ENCODE measurements around the gene EGFL7. TPM values are rescaled to one million over a fixed set of nuclear protein-coding genes. Genes with fewer than 3 reads are reported as not detected.

The EGFL7 gene
- total and polyA plus RNA-seq, 10 of the 15 experiments (the other 5 are each of a cell fraction or from before 2014, with no cell fraction given): 0.06 to 0.46 (median 0.19) TPM; not detected in 5

DNA sequence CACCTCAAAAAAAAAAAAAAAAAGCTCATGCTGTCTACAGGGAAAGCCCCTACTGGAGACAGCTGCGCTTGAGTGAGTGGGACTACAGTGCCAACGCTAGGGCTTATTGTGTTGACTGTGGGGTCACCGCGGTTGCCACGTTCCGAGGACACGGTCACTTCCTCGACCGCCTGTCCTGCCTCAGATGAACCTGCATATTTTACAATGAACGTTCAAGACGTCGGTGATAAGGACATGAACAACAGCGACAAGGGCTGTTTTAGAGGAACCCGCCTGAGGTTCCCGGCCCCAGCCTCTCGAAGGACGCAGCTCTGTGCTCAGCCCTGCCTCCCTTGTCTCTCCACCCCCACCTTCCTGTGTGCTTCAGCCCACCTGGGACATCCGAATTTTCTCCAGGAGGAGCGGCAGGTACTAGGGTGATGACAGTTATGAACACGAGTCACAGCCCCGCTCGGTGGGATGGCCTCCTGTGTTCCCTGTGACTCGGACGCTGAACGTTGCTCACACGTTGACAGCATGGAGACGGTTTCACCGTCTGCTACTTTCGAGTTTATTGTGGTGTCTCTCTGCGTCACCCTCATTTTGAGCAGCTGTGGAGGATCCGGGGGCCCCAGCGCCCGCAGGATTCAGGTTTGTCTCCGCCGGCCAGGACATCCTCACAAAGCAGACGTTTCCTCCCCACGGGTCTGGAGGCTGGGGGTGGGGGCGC, 38.4 kb downstream of the EGFL7 start (continued):
- TF ChIP-seq ZBTB11 (CRISPR knock-in tag; IDR thresholded peaks at IDR 0.05) (no peak), IRF4 (IDR thresholded peaks at IDR 0.05; ENCODE audit: low read depth, low read length) (no peak), BCL3 (IDR thresholded peaks at IDR 0.05; ENCODE audit: borderline replicate concordance, insufficient read depth, low read depth, low read length, poor library complexity, severe bottlenecking) (peak; percentile 10), TBL1XR1 (IDR thresholded peaks at IDR 0.05; ENCODE audit: low read depth, low read length) (peak; percentile 73; the same call in 1 of the 2 replicates), RELA (IDR thresholded peaks at IDR 0.05; ENCODE audit: borderline replicate concordance, partially characterized antibody) (no peak), ZNF217 (IDR thresholded peaks at IDR 0.05) (no peak), SMC3 (IDR thresholded peaks at IDR 0.05; ENCODE audit: borderline replicate concordance, low read length) (no peak), POU2F2 (IDR thresholded peaks at IDR 0.05; ENCODE audit: borderline replicate concordance, low read depth, low read length) (peak; percentile 12; the same call in 1 of the 3 replicates), NR2C1 (IDR thresholded peaks at IDR 0.05) (no peak), RAD51 (IDR thresholded peaks at IDR 0.05) (no peak), ETV6 (conservative IDR thresholded peaks at IDR 0.05 in 1 of 2, IDR thresholded peaks at IDR 0.05 in 1 of 2; ENCODE audit: borderline replicate concordance in 1 of 2, low read depth in 1 of 2) (no peak), STAT1 (conservative IDR thresholded peaks at IDR 0.05) (no peak), BCL11A (IDR thresholded peaks at IDR 0.05; ENCODE audit: low read depth, low read length) (0 out of 2 replicates have a peak, but pooled peaks have one; percentile 38), YY1 (IDR thresholded peaks at IDR 0.05; ENCODE audit: low read depth, low read length) (peak; percentile 73), RELB (IDR thresholded peaks at IDR 0.05; ENCODE audit: low read depth) (no peak; the same call in 1 of the 2 replicates), SIN3A (IDR thresholded peaks at IDR 0.05; ENCODE audit: low read depth, low read length) (no peak), NR2F1 (conservative IDR thresholded peaks at IDR 0.05) (peak; percentile 75), NR2C2 (IDR thresholded peaks at IDR 0.05; ENCODE audit: borderline replicate concordance, control insufficient read depth, insufficient read length, low read depth) (no peak), GATAD2B (conservative IDR thresholded peaks at IDR 0.05; ENCODE audit: low read depth) (peak; percentile 51; the same call in 1 of the 2 replicates), HDGF (IDR thresholded peaks at IDR 0.05) (no peak; the same call in 1 of the 2 replicates), ZNF274 (IDR thresholded peaks at IDR 0.05; ENCODE audit: insufficient read depth, insufficient read length) (no peak)
- TF ChIP-seq, protein P1, sequence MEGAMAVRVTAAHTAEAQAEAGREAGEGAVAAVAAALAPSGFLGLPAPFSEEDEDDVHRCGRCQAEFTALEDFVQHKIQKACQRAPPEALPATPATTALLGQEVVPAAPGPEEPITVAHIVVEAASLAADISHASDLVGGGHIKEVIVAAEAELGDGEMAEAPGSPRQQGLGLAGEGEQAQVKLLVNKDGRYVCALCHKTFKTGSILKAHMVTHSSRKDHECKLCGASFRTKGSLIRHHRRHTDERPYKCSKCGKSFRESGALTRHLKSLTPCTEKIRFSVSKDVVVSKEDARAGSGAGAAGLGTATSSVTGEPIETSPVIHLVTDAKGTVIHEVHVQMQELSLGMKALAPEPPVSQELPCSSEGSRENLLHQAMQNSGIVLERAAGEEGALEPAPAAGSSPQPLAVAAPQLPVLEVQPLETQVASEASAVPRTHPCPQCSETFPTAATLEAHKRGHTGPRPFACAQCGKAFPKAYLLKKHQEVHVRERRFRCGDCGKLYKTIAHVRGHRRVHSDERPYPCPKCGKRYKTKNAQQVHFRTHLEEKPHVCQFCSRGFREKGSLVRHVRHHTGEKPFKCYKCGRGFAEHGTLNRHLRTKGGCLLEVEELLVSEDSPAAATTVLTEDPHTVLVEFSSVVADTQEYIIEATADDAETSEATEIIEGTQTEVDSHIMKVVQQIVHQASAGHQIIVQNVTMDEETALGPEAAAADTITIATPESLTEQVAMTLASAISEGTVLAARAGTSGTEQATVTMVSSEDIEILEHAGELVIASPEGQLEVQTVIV (IDR thresholded peaks at IDR 0.05; ENCODE audit: borderline replicate concordance, partially characterized antibody): no peak

Data from GM12878 (cell line).